22Rv1 (cell line): ENCODE measurements around the gene MKI67.

ENCODE experiments used
- CTCF ChIP-seq: fragments of 450-650 bp; IDR thresholded peaks from 2 replicates; pipeline ENCODE4 v1.5.1; 2017; ENCODE audit warnings: mild to moderate bottlenecking
- ZFX ChIP-seq: fragments of 450-650 bp; IDR thresholded peaks from 2 replicates; pipeline ENCODE4 v1.6.1; 2017; ENCODE audit warnings: antibody characterized with exemption, borderline replicate concordance

DNA sequence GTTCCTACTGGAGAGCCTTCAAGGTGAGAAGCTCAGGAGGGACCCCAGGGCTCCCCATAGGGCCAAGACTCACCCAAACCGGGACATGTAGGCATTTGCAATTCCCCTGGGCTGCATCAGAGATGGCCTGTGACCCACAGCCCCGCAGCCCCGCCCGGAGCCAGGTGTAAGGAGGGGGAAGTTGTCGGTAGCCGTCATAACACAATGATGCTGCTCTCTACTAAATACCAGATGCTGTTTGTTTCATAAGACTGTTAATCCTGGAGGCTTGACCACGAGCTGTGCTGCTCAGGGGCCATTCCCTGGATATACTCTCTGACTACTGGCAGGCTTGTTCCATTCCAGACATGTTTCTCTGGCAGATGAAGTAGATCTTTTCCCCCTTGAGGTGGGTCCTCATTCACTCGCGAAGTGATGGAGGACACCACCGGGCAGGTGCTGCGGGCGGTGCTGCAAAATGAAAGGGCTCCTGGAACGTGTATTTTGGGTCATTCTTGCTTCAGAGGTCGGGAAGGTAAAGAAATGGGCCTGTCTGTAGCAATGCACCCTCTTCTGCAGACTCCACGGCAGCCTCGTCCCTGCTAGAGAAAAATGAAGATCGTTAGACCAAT, 61.1 kb downstream of the MKI67 start:
- no peak for TF ChIP-seq CTCF
- TF ChIP-seq ZFX: no peak
